ENCODE measurements around the gene TBC1D2. TPM values are rescaled to one million over a fixed set of nuclear protein-coding genes. Genes with fewer than 3 reads are reported as not detected.
A peak's percentile ranks its signal among the peaks of the same experiment; 100 is the strongest.

The TBC1D2 gene
- total RNA-seq, 1 donor from 2014 or later, result 54.0 TPM

DNA sequence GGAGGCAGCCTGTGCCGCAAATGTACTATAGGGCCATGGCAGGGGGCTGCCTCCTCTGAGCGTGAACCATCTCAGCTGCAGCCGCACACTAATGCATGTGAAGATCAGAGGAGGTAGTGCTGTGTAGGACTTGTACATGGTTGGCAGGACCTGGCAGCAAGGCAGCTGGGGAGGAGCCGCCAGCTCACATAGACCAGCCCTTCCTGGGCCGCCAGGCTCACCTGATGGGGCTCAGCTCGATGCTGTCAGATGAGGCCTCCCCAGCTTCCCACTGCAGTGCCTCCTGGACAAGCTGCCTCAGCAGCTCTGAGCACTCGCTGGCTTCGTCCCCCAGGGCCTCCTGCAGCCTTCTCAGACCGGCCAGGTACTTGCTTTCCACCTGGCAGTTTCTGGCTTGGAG lies 45.0 kb downstream of the TBC1D2 start:
- peaks cover 54% of the 10 kb centered on the region for H3K36me3 ChIP-seq (ENCODE audit: control insufficient read depth, insufficient read depth, low read length)
- TF ChIP-seq, protein P1, sequence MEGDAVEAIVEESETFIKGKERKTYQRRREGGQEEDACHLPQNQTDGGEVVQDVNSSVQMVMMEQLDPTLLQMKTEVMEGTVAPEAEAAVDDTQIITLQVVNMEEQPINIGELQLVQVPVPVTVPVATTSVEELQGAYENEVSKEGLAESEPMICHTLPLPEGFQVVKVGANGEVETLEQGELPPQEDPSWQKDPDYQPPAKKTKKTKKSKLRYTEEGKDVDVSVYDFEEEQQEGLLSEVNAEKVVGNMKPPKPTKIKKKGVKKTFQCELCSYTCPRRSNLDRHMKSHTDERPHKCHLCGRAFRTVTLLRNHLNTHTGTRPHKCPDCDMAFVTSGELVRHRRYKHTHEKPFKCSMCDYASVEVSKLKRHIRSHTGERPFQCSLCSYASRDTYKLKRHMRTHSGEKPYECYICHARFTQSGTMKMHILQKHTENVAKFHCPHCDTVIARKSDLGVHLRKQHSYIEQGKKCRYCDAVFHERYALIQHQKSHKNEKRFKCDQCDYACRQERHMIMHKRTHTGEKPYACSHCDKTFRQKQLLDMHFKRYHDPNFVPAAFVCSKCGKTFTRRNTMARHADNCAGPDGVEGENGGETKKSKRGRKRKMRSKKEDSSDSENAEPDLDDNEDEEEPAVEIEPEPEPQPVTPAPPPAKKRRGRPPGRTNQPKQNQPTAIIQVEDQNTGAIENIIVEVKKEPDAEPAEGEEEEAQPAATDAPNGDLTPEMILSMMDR (IDR thresholded peaks at IDR 0.05; ENCODE audit: insufficient read depth, low read length, severe bottlenecking), result no peak
- no peaks in the 10 kb centered on the region for H3K27me3 ChIP-seq (ENCODE audit: control insufficient read depth, insufficient read depth, low read length)
- no peak overlapping the region for H3K4me3 ChIP-seq (ENCODE audit: low read depth, low read length)
- DNase-seq (ENCODE audit: low read depth) (no peak), FAIRE-seq (no peak)

DNA sequence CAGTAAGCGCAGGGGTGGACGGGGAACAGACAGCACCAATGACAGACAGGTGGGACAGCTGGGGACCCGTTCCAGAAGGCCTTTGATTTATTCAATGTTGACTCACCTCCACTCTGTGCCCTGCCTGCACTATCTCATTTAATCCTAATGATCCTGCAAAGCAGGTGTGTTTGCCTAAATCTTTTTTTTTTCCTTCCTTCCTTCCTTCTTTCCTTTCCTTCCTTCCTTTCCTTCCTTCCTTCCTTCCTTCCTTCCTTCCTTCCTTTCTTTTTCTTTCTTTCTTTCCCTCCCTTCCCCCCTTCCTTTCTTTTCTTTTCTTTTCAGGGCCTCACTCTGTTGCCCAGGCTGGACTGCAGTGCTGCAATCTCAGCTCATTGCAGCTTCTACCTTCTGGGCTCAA lies 45.9 kb downstream of the TBC1D2 start:
- TF ChIP-seq, protein P1 (IDR thresholded peaks at IDR 0.05; ENCODE audit: insufficient read depth, low read length, severe bottlenecking), result no peak
- DNase-seq (ENCODE audit: low read depth) (no peak), FAIRE-seq (no peak)
- Histone ChIP-seq H3K36me3 (ENCODE audit: control insufficient read depth, insufficient read depth, low read length) (peaks cover 53% of the 10 kb centered on the region), H3K4me3 (ENCODE audit: low read depth, low read length) (no peak overlapping the region), H3K27me3 (ENCODE audit: control insufficient read depth, insufficient read depth, low read length) (no peaks in the 10 kb centered on the region)

DNA sequence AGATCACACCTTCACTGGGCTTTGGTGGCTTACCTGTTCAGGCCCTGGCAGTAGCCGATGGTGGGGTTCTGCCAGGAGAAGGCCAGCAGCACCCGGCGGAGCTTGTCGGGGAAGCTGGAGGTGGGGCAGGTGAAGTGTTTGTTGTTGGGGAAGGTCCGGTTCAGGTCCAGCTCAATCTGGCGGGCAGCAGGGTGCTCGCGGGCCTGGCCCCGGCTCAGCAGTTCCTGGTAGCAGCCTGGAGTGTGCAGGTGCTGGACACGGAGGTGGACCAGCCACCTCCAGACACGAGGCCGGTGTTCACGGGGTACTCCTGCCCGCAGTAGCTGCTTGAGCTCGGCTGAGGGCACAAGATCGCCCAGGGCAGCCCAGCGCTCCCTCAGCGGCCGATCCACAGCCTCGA lies 46.8 kb downstream of the TBC1D2 start:
- Histone ChIP-seq H3K4me3 (ENCODE audit: low read depth, low read length) (no peak overlapping the region), H3K27me3 (ENCODE audit: control insufficient read depth, insufficient read depth, low read length) (no peaks in the 10 kb centered on the region), H3K36me3 (ENCODE audit: control insufficient read depth, insufficient read depth, low read length) (peaks cover 47% of the 10 kb centered on the region)
- no peak for DNase-seq (ENCODE audit: low read depth)
- TF ChIP-seq, protein P1 (IDR thresholded peaks at IDR 0.05; ENCODE audit: insufficient read depth, low read length, severe bottlenecking), result no peak
- no peak for FAIRE-seq

DNA sequence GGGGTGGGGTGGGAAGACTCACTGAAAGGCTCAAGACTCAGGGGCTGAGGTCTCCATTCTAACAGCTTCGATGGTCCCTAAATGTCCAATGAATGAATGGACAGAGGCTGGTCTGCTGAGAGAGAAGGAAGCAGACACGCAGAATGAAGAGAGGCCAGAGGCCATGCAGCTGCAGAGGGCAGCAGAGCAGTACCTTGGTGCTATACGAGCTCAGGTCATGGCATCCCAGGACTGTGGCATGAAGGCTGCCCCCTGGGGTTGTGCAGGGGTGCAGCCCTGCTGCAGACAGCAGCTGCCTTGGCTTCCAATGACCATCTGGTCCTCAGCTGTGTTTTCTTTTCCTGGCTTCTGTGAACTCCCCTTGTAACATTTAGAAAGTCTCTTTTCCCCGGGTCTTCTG lies 47.8 kb downstream of the TBC1D2 start:
- Histone ChIP-seq H3K4me3 (ENCODE audit: low read depth, low read length) (no peak overlapping the region), H3K27me3 (ENCODE audit: control insufficient read depth, insufficient read depth, low read length) (no peaks in the 10 kb centered on the region), H3K36me3 (ENCODE audit: control insufficient read depth, insufficient read depth, low read length) (peaks cover 48% of the 10 kb centered on the region)
- DNase-seq (ENCODE audit: low read depth) (no peak), FAIRE-seq (no peak)
- TF ChIP-seq, protein P1 (IDR thresholded peaks at IDR 0.05; ENCODE audit: insufficient read depth, low read length, severe bottlenecking), result peak; percentile 20

DNA sequence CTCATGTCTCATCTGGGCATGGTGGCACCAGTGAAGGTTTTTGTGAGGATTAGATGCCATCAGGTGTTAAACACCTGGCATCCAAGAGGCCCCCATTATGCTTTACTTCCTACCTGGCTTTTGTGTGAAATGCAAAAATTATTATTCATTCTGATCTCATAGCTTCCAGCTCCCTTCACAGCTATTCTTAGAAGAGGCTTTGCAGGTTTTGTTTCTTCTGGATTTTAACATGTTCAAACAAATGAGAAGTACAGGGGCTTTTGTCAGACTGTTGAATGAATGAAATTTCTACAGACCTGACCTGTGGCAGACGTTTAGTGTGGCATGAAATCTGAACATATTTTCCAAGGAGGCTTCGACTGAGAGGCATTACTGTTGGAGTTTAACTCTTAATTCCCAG lies 48.7 kb downstream of the TBC1D2 start:
- no peaks in the 10 kb centered on the region for H3K27me3 ChIP-seq (ENCODE audit: control insufficient read depth, insufficient read depth, low read length)
- DNase-seq (ENCODE audit: low read depth) (peak; percentile 22), FAIRE-seq (no peak)
- TF ChIP-seq, protein P1 (IDR thresholded peaks at IDR 0.05; ENCODE audit: insufficient read depth, low read length, severe bottlenecking), result no peak
- H3K4me3 ChIP-seq (ENCODE audit: low read depth, low read length), result no peak overlapping the region
- H3K36me3 ChIP-seq (ENCODE audit: control insufficient read depth, insufficient read depth, low read length), result peaks cover 47% of the 10 kb centered on the region

DNA sequence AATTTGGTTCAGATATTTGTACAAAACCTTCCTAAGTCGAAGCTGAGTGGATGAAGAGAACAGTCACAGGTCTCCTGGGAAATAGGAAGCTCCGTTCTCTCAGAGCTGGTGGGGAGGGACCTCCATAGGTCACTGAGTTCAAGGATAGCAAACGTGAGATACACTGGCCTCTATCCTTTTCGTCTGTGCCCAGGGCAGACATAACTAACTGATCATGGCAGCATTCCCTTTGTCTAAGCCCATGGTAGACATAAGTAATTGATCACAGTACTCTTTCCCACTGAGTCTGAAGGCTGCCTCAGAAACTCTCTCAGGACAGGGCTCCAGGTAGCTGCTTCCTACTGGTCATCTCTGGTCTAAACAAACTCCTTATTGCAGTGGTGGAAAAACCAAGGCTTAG lies 50.8 kb downstream of the TBC1D2 start:
- peaks cover 43% of the 10 kb centered on the region for H3K36me3 ChIP-seq (ENCODE audit: control insufficient read depth, insufficient read depth, low read length)
- FAIRE-seq, result no peak

More for the DNA sequence above, 50.8 kb downstream of the TBC1D2 start:
- no peak for DNase-seq (ENCODE audit: low read depth)
- TF ChIP-seq, protein P1 (IDR thresholded peaks at IDR 0.05; ENCODE audit: insufficient read depth, low read length, severe bottlenecking), result no peak
- Histone ChIP-seq H3K27me3 (ENCODE audit: control insufficient read depth, insufficient read depth, low read length) (no peaks in the 10 kb centered on the region), H3K4me3 (ENCODE audit: low read depth, low read length) (no peak overlapping the region)
